ENCODE results near the gene PTGR1.

Gene PTGR1

DNA sequence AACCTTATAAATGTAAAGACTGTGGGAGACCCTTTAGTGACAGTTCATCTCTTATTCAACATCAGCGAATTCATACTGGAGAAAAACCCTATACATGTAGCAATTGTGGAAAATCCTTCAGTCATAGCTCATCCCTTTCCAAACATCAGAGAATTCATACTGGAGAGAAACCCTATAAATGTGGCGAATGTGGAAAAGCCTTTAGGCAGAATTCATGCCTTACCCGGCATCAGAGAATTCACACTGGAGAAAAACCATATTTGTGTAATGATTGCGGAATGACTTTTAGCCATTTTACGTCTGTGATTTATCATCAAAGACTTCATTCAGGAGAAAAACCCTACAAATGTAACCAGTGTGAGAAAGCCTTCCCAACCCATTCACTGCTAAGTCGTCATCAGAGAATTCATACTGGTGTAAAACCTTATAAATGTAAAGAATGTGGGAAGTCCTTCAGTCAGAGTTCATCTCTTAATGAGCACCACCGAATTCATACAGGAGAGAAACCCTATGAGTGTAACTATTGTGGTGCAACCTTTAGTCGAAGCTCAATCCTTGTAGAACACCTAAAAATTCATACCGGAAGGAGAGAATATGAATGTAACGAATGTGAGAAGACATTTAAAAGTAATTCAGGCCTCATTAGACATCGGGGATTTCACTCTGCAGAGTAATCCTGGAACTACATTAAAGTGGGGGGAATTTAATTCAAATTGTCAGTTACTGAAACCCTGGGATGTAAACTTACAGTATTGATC, 56.8 kb downstream of the PTGR1 start:
- no peak overlapping the region for H3K4me3 ChIP-seq (ENCODE audit: low read depth, low read length)
- TF ChIP-seq, protein P1, sequence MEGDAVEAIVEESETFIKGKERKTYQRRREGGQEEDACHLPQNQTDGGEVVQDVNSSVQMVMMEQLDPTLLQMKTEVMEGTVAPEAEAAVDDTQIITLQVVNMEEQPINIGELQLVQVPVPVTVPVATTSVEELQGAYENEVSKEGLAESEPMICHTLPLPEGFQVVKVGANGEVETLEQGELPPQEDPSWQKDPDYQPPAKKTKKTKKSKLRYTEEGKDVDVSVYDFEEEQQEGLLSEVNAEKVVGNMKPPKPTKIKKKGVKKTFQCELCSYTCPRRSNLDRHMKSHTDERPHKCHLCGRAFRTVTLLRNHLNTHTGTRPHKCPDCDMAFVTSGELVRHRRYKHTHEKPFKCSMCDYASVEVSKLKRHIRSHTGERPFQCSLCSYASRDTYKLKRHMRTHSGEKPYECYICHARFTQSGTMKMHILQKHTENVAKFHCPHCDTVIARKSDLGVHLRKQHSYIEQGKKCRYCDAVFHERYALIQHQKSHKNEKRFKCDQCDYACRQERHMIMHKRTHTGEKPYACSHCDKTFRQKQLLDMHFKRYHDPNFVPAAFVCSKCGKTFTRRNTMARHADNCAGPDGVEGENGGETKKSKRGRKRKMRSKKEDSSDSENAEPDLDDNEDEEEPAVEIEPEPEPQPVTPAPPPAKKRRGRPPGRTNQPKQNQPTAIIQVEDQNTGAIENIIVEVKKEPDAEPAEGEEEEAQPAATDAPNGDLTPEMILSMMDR (IDR thresholded peaks at IDR 0.05; ENCODE audit: low read depth, low read length, missing control alignments), result no peak
- DNase-seq (ENCODE audit: low read depth), result no peak

DNA sequence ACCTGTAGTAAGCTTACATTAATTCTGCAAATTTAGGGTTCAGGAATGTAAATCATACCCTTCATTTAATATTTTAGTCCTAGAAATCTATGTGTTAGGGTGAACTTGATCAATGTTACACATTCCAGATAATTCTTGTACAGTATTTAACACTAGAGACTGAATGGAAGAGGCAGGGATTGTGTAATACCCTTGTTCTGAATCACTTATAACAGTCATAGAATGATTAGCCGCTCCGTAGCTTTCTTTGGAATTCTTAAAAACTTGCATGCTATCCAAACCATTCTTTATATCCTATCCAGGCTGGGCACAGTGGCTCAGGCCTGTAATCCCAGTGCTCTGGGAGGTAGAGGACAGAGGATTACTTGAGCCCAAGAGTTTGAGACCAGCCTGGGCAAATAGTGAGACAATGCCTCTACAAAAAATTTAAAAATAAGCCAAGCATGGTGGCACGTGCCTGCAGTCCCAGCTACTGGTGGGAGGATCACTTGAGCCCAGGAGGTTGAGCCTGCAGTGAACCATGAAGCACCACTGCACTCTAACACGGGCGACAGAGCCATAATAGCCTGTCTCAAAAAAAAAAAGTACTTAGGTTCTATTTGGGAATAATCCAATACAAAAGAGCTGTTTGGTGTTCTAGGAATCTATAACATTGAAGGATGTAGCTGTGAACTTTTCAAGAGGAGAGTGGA, 66.2 kb downstream of the PTGR1 start:
- DNase-seq (ENCODE audit: low read depth), result no peak

DNA sequence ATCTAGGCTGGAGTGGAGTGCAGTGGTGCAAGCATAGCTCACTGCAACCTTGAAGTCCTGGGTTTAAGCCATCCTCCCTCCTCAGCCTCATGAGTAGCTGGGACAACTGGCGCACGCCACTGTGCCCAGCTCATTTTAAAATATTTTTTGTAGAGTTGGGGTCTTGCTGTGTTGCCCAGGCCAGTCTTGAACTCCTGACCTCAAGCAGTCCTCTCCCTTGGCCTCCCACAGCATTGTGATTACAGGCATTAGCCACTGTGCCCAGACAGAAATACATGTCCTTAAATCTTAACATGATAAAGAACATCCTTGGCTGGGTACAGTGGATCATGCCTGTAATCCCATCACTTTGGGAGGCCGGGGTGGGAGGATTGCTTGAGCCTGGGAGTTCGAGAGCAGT, 67.7 kb downstream of the PTGR1 start:
- DNase-seq (ENCODE audit: low read depth), result no peak
- H3K4me3 ChIP-seq (ENCODE audit: low read depth, low read length), result no peak overlapping the region
- TF ChIP-seq, protein P1 (IDR thresholded peaks at IDR 0.05; ENCODE audit: low read depth, low read length, missing control alignments), result no peak

More for the DNA sequence above, 66.2 kb downstream of the PTGR1 start:
- TF ChIP-seq, protein P1 (IDR thresholded peaks at IDR 0.05; ENCODE audit: low read depth, low read length, missing control alignments), result no peak
- H3K4me3 ChIP-seq (ENCODE audit: low read depth, low read length), result no peak overlapping the region

DNA sequence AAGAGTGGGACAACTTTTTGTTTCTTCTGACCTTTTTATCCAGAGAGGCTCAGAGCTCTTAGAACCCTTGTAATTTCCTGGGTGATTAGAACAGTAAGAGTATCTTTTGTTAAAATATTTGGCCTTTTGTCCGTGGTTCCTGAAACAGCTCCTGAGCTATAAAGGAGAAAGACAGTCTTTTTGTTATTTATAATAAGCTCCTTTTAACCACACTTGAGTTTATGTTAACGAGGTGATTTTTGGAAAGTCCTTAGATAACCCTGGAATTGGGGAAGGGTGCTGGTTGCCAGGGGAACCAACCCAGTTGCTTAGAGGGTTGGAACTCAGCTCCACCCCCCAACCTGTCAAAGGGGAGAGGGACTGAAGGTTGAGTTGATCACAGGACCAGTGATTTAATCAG, 69.7 kb downstream of the PTGR1 start:
- TF ChIP-seq, protein P1 (IDR thresholded peaks at IDR 0.05; ENCODE audit: low read depth, low read length, missing control alignments), result no peak
- no peak for DNase-seq (ENCODE audit: low read depth)
- no peak overlapping the region for H3K4me3 ChIP-seq (ENCODE audit: low read depth, low read length)

DNA sequence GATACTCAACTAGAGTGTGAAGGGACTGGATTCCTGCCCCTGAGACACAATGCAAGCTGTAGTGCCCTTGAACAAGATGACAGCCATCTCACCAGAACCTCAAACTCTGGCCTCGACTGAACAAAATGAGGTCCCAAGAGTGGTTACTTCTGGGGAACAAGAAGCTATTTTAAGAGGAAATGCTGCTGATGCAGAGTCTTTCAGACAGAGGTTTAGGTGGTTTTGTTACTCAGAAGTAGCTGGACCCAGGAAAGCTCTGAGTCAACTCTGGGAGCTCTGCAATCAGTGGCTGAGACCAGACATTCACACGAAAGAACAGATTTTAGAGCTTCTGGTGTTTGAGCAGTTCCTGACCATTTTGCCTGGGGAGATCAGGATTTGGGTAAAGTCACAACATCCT, 72.1 kb downstream of the PTGR1 start:
- no peak for DNase-seq (ENCODE audit: low read depth)
- H3K4me3 ChIP-seq (ENCODE audit: low read depth, low read length), result no peak overlapping the region
- TF ChIP-seq, protein P1 (IDR thresholded peaks at IDR 0.05; ENCODE audit: low read depth, low read length, missing control alignments), result no peak

DNA sequence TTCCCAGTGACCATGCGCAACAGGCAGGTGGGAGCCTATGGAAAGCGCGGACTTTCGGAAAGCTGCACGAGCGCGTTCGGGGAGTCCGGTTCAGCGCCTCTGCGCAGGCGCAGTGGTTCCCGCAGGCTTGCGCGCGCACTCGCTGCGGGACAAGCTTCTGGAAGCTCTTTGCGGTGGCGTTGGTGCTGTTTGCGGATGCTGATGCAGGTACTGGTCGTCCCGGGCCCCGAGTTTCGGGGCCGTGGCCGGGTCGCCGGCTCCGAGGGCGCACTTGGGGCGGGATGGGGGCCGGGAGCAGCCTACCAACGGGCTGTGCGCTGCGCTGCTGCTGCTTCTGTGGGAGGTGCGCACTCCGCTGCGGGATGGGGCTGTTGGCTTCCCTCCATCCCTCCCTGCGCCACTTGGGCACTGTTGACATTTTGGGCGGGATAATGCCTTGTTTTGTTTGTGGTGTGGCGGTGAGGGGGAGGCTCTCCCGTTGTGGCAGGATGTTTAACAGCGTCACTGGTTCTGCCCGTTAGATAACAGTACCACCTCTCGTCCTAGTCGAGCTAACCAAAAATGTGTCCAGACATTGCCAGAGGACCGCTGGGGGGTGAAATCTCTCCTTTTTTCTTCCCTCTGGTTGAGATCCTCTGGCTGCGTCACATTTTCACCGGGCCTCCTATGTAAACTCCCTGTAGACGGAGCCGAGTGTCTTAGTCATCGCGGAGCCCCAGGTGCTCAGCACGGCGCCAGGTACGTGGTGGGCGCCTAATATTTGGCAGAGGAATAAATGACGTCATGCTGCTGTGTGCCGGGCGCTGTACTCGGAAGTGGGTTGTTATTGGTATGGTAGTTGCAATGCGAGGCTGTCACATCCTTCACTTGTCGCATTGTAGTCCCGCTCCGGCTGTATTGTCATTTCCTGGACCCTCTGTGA, 74.1 kb downstream of the PTGR1 start, which contains the start of gene ZNF483:
Gene ZNF483, plus strand, starts transcription at position 124 of the 922 bp plus-strand sequence. CDS start 2,217 bp downstream, outside the sequence.
- peak within 1 kb of the TSS; percentile 57 for H3K4me3 ChIP-seq (ENCODE audit: low read depth, low read length)
- DNase-seq (ENCODE audit: low read depth), result no peak
- TF ChIP-seq, protein P1 (IDR thresholded peaks at IDR 0.05; ENCODE audit: low read depth, low read length, missing control alignments), result no peak
